RWPE2 (cell line): ENCODE measurements around the gene FIZ1.

Experiments used
- ATAC-seq: fragments of 200-7000 bp; cut with Tn5 transposase; 3 replicates; pipeline ENCODE4 v1.9.1; 2021; ENCODE audit warnings: low read depth
- DNase-seq: peaks from one replicate; pipeline ENCODE4 v3.0.0-alpha.2; 2020; ENCODE audit warnings: low spot score
- H3K27ac ChIP-seq: fragments of 450-650 bp; 2 replicates; pipeline ENCODE4 v1.5.1; 2017; ENCODE audit warnings: mild to moderate bottlenecking; ENCODE audit not compliant: poor library complexity, severe bottlenecking
- H3K27me3 ChIP-seq: fragments of 250-450 bp; sonication (Bioruptor Pico); 2 replicates; pipeline ENCODE4 v1.5.1; 2021; ENCODE audit warnings: mild to moderate bottlenecking, moderate library complexity; ENCODE audit not compliant: insufficient read depth, poor library complexity, severe bottlenecking
- H3K36me3 ChIP-seq: fragments of 250-450 bp; sonication (Bioruptor Pico); 2 replicates; pipeline ENCODE4 v1.5.1; 2020; ENCODE audit warnings: low read depth, mild to moderate bottlenecking, moderate library complexity
- H3K4me1 ChIP-seq: fragments of 250-450 bp; sonication (Bioruptor Pico); 2 replicates; pipeline ENCODE4 v1.5.1; 2021; ENCODE audit warnings: mild to moderate bottlenecking, moderate library complexity; ENCODE audit not compliant: insufficient read depth, poor library complexity, severe bottlenecking
- H3K4me3 ChIP-seq: fragments of 250-450 bp; sonication (Bioruptor Pico); 2 replicates; pipeline ENCODE4 v1.5.1; 2021; ENCODE audit warnings: mild to moderate bottlenecking, moderate library complexity; ENCODE audit not compliant: severe bottlenecking
- H3K9me3 ChIP-seq: fragments of 250-450 bp; sonication (Bioruptor Pico); 2 replicates; pipeline ENCODE4 v1.5.1; 2021; ENCODE audit warnings: mild to moderate bottlenecking, moderate library complexity; ENCODE audit not compliant: severe bottlenecking
- TF ChIP-seq, protein P1 (sequence below): fragments of 450-650 bp; IDR thresholded peaks from one replicate; pipeline ENCODE4 v1.5.1; 2017; ENCODE audit warnings: mild to moderate bottlenecking, moderate library complexity; ENCODE audit not compliant: poor library complexity, severe bottlenecking

Gene FIZ1

DNA sequence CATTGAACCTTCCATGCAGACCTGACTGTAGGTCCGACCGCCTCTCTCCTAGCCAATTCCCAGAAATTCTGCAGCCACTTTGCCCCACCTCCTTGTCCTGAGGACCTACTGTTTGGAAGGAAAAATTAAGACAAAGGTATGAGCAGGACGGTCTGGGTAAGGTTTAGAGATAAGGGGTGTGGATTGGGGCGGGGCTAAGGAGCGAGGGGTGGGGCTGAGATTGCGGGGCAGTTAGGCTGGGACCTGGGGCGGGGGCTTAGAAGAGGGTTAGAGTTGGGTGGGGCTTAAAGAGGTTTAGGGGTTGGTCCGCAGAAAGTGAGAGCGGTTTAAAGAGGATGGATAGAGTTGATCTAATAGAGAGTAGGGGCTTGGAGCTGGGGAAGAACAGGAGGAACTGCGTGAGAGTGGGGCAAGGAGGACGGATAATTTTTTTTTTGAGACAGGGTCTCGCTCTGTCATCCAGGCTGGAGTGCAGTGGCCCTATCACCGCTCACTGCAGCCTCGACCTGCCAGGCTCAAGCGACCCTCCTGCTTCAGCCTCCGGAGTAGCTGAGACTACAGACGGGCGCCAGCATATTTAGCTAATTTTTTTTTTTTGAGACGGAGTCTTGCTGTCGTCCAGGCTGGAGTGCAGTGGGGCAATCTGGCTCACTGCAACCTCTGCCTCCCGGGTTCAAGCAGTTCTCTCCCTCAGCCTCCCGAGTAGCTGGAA lies 4.4 kb upstream of the FIZ1 start:
- no peaks in the 10 kb centered on the region for H3K27me3 ChIP-seq

DNA sequence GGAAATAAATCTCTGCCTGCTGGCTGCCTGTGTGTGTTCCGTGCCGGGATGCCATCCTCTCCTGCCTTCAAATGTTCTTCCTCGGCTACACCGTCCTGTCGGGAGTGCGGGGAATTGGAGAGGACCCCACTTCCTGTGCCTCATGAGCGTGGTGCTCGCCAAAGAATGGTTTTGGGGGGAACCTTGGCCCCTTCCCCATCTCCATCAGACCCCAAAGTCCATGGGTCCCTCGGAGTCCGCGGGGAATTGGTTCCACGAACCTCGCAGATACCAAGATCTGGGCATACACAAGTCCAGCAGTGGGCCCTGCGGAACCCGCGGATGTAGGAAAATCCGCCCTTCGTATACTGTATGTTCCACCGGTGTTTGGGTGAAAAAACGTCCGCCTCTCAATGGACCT lies 3.8 kb upstream of the FIZ1 start:
- no peak overlapping the region for H3K4me3 ChIP-seq
- no peaks in the 10 kb centered on the region for H3K27me3 ChIP-seq
- peaks cover 15% of the 10 kb centered on the region for H3K4me1 ChIP-seq
- TF ChIP-seq, protein P1, sequence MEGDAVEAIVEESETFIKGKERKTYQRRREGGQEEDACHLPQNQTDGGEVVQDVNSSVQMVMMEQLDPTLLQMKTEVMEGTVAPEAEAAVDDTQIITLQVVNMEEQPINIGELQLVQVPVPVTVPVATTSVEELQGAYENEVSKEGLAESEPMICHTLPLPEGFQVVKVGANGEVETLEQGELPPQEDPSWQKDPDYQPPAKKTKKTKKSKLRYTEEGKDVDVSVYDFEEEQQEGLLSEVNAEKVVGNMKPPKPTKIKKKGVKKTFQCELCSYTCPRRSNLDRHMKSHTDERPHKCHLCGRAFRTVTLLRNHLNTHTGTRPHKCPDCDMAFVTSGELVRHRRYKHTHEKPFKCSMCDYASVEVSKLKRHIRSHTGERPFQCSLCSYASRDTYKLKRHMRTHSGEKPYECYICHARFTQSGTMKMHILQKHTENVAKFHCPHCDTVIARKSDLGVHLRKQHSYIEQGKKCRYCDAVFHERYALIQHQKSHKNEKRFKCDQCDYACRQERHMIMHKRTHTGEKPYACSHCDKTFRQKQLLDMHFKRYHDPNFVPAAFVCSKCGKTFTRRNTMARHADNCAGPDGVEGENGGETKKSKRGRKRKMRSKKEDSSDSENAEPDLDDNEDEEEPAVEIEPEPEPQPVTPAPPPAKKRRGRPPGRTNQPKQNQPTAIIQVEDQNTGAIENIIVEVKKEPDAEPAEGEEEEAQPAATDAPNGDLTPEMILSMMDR: no peak
- H3K9me3 ChIP-seq: no peaks in the 10 kb centered on the region
- ATAC-seq (no peak), DNase-seq (no peak)
- peaks cover 15% of the 10 kb centered on the region for H3K36me3 ChIP-seq
- peak overlapping the region; percentile 93 for H3K27ac ChIP-seq

More for the DNA sequence above, 4.4 kb upstream of the FIZ1 start:
- Histone ChIP-seq H3K4me3 (no peak overlapping the region), H3K4me1 (peaks cover 15% of the 10 kb centered on the region), H3K27ac (peak overlapping the region; percentile 93), H3K9me3 (no peaks in the 10 kb centered on the region), H3K36me3 (peaks cover 15% of the 10 kb centered on the region)
- DNase-seq (no peak), ATAC-seq (no peak)
- TF ChIP-seq, protein P1: no peak

DNA sequence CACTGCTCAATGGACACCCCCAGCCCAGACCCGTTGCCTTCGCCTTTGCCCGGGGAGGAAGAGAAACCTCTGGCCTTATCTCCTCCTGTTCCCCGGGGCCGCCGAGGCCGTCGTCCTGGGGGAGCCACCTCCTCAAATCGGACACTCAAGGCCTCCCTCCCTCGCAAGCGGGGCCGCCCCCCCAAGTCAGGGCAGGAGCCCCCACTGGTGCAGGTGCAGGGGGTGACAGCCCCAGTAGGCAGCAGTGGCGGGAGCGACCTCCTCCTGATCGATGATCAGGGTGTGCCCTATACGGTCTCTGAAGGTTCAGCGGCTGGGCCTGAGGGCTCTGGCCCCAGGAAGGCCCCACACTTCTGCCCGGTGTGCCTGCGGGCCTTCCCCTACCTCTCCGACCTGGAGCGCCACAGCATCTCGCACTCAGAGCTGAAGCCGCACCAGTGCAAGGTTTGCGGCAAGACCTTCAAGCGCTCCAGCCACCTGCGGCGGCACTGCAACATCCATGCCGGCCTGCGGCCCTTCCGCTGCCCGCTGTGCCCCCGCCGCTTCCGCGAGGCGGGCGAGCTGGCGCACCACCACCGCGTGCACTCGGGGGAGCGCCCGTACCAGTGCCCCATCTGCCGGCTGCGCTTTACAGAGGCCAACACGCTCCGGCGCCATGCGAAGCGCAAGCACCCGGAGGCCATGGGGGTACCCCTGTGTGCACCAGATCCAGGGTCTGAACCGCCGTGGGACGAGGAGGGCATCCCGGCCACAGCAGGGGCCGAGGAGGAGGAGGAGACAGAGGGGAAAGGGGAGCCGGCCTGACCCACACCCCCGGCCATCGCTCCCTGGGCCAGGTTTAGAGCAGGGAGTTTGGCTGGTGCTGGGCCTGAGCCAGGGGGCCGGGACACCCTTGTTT lies 3.0 kb upstream of the FIZ1 start:
- ATAC-seq (no peak), DNase-seq (no peak)
- Histone ChIP-seq H3K9me3 (no peaks in the 10 kb centered on the region), H3K27me3 (no peaks in the 10 kb centered on the region), H3K27ac (peak overlapping the region; percentile 83), H3K4me1 (peaks cover 15% of the 10 kb centered on the region), H3K4me3 (no peak overlapping the region), H3K36me3 (peaks cover 13% of the 10 kb centered on the region)
- TF ChIP-seq, protein P1: no peak

DNA sequence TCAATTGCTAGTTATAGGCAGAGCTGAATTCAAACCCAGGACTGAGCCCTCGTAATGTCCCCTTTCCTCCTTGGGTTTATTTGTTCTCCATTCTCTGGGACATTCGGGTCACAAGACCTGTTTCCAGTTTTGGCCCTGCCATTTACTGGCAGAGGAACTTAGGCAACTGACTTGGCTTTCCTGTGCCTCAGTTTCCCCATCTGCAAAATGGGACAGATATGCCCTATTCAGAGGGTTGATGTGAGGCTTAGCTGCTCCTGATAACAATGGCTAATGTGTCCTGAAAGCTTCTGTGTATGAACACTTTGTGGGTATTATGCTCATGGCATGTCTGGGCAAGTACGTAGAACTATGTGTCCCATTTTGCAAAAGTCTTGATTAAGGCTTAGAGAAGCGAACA lies 1.8 kb upstream of the FIZ1 start:
- TF ChIP-seq, protein P1: no peak
- peak overlapping the region; percentile 67 for H3K4me3 ChIP-seq
- no peaks in the 10 kb centered on the region for H3K9me3 ChIP-seq
- H3K36me3 ChIP-seq: peaks cover 12% of the 10 kb centered on the region; the same call in 1 of the 2 replicates
- no peaks in the 10 kb centered on the region for H3K27me3 ChIP-seq
- H3K27ac ChIP-seq: peak overlapping the region; percentile 83
- ATAC-seq: no peak
- H3K4me1 ChIP-seq: peaks cover 9% of the 10 kb centered on the region
- no peak for DNase-seq

DNA sequence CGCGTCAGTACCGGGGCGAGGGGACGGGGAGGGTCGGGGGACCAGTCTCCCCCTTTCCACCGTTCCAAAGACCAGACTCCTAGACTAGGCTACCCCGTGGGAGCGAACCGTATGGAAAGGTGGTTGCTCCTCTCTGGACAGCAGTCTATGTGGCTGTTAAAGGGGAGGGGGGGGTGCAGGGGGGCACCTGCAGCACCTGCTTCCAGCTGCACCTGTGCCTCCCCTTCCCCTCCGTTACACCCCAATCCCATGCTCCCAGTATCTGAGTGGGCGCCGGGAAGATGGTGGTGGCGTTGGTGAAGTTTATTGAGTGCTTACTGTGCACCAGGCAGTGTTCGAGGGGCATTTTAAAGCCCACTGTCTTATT lies 1.3 kb upstream of the FIZ1 start:
- DNase-seq: no peak
- Histone ChIP-seq H3K4me3 (peak overlapping the region; percentile 67), H3K36me3 (peaks cover 15% of the 10 kb centered on the region), H3K27ac (peak overlapping the region; percentile 83), H3K27me3 (no peaks in the 10 kb centered on the region), H3K4me1 (peaks cover 9% of the 10 kb centered on the region), H3K9me3 (no peaks in the 10 kb centered on the region)
- TF ChIP-seq, protein P1: no peak
- no peak for ATAC-seq
